T-cell (primary cell): ENCODE measurements around the gene MRRF. TPM values are rescaled to one million over a fixed set of nuclear protein-coding genes. Genes with fewer than 3 reads are reported as not detected.

Source experiments
- ATAC-seq, 4 experiments: fragments of 200-7000 bp in 3 of 4; fragments of 150-1000 bp in 1 of 4; cut with Tn5 transposase; replicated peaks in 1 of 4; 1 replicate in 3 of 4; 2 replicates in 1 of 4; pipeline ENCODE4 v1.10.0; 2021; ENCODE audit warnings: moderate library complexity in 3 of 4, mild to moderate bottlenecking in 2 of 4, moderate number of reproducible peaks in 1 of 4
- CTCF ChIA-PET, 2 donors: fragments of 300-600 bp; sonication (Branson Sonifier 250); formaldehyde crosslinking; loops; one replicate each; lab custom pipeline; 2022; ENCODE audit warnings: antibody characterized with exemption in 2 of 2; lab: Charles Lee
- POLR2A ChIA-PET, 2 donors: fragments of 300-600 bp; sonication (Branson Sonifier 250); formaldehyde crosslinking; loops; one replicate each; lab custom pipeline; 2022; ENCODE audit warnings: antibody characterized with exemption in 2 of 2; lab: Charles Lee
- DNase-seq, 35 experiments: peaks; one replicate each; pipeline versions ENCODE4 v3.0.0 to v3.0.0-alpha.2; 2013 to 2023
- H3K27ac ChIP-seq: one replicate; pipeline ENCODE4 v1.5.1; 2013; ENCODE audit warnings: low read length
- H3K27me3 ChIP-seq, 2 experiments: replicated peaks in 1 of 2; 1 replicate in 1 of 2; 2 replicates in 1 of 2; pipeline versions ENCODE4 v1.6.1 to v1.7.0; 2013; ENCODE audit warnings: low read length in 1 of 2, mixed read lengths in 1 of 2; ENCODE audit not compliant: control insufficient read depth in 2 of 2, insufficient read depth in 2 of 2; ENCODE audit errors: extremely low read depth in 1 of 2
- H3K36me3 ChIP-seq, 2 donors: 1 replicate in 1 of 2; 2 replicates in 1 of 2; pipeline versions ENCODE4 v1.6.1 to v1.7.0; 2013; ENCODE audit warnings: low read length in 1 of 2; ENCODE audit not compliant: control insufficient read depth in 2 of 2, insufficient read depth in 1 of 2; ENCODE audit errors: extremely low read depth in 1 of 2
- H3K4me1 ChIP-seq, 2 experiments: 1 replicate in 1 of 2; 2 replicates in 1 of 2; pipeline versions ENCODE4 v1.6.1 to v1.7.0; 2013; ENCODE audit warnings: low read length in 2 of 2, mixed read lengths in 1 of 2; ENCODE audit not compliant: insufficient read depth in 2 of 2, control insufficient read depth in 1 of 2; ENCODE audit errors: extremely low read depth in 1 of 2
- H3K4me3 ChIP-seq, 2 donors: 1 replicate in 1 of 2; 2 replicates in 1 of 2; pipeline versions ENCODE4 v1.5.1 to v1.7.0; 2013; ENCODE audit warnings: mild to moderate bottlenecking in 2 of 2, low read length in 1 of 2, moderate library complexity in 1 of 2; ENCODE audit not compliant: control insufficient read depth in 1 of 2; ENCODE audit errors: extremely low read depth in 1 of 2
- H3K9me3 ChIP-seq: 2 replicates; pipeline ENCODE4 v1.7.0; 2013
- H3K27ac Mint-ChIP-seq, 2 donors: one replicate each; pipeline ENCODE4 v1.8.0; 2020 to 2021; ENCODE audit warnings: mild to moderate bottlenecking in 2 of 2, mixed read lengths in 2 of 2
- H3K27me3 Mint-ChIP-seq, 2 donors: one replicate each; pipeline ENCODE4 v1.8.0; 2021 to 2022; ENCODE audit warnings: mixed read lengths in 2 of 2
- H3K36me3 Mint-ChIP-seq: one replicate; pipeline ENCODE4 v1.8.0; 2021; ENCODE audit warnings: mixed read lengths
- H3K4me1 Mint-ChIP-seq, 3 donors: one replicate each; pipeline ENCODE4 v1.8.0; 2020 to 2022; ENCODE audit warnings: mixed read lengths in 3 of 3, mild to moderate bottlenecking in 1 of 3
- H3K4me3 Mint-ChIP-seq, 3 donors: one replicate each; pipeline ENCODE4 v1.8.0; 2020 to 2022; ENCODE audit warnings: mild to moderate bottlenecking in 3 of 3, mixed read lengths in 3 of 3, moderate library complexity in 3 of 3
- H3K9me3 Mint-ChIP-seq, 3 donors: one replicate each; pipeline ENCODE4 v1.8.0; 2020 to 2022; ENCODE audit warnings: mixed read lengths in 3 of 3
- WGBS: methylation state at CpG from one replicate; pipeline ENCODE4 v1.1.5; 2013; ENCODE audit warnings: missing lambda C conversion rate; ENCODE audit not compliant: insufficient coverage; 5-methylcytosine and 5-hydroxymethylcytosine counted together
- total RNA-seq, 35 experiments: library from RNA in 6 of 35; stranded (reverse) in 6 of 35; fragments of 120-200 nt in 1 of 35; gene quantifications; one replicate each; pipeline versions ENCODE4 v1.2.1 to v1.2.4 and lab custom pipeline; 2013 to 2026

MRRF gene
- total RNA-seq, 5 donors from 2014 or later (not counting 1 experiment from before 2014, with no cell fraction given), result 27.7 to 34.1 (median 29.1) TPM

DNA sequence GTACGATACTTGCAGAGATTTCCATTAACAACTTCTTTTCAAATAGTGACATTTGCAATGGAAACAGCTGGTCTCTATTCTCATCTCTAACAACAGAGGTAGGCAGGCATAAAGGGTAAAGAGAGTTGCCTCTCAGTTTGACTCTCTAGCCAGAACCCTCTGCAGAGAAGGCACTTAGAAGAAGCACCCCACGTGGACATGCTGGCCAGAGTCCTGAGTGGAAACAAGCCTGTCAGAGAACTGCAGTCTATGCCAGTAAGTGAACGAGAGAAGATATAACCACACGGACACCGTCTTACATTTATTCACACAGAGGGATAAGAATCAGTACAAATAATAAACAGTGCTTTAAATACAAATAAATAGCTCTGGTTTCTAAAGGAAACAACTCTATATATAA, 25.0 kb upstream of the MRRF start:
- no peaks in the 10 kb centered on the region for H3K9me3 Mint-ChIP-seq
- POLR2A ChIA-PET, result no interaction called here
- no peaks in the 10 kb centered on the region for H3K4me1 Mint-ChIP-seq
- CTCF ChIA-PET, result no interaction called here
- no peak overlapping the region for H3K4me3 Mint-ChIP-seq
- no peaks in the 10 kb centered on the region for H3K27me3 Mint-ChIP-seq
- Histone ChIP-seq H3K36me3 (peaks cover 0 to 42% of the 10 kb centered on the region in 2 donors), H3K27ac (no peak overlapping the region), H3K9me3 (no peaks in the 10 kb centered on the region), H3K4me1 (no peaks in the 10 kb centered on the region), H3K27me3 (no peaks in the 10 kb centered on the region), H3K4me3 (no peak overlapping the region)
- H3K36me3 Mint-ChIP-seq, result peaks cover 42% of the 10 kb centered on the region
- DNase-seq (no peak), ATAC-seq (no peak)
- H3K27ac Mint-ChIP-seq, result no peak overlapping the region
- 80% methylated on average over 1 of the region's 5 CpGs for WGBS

DNA sequence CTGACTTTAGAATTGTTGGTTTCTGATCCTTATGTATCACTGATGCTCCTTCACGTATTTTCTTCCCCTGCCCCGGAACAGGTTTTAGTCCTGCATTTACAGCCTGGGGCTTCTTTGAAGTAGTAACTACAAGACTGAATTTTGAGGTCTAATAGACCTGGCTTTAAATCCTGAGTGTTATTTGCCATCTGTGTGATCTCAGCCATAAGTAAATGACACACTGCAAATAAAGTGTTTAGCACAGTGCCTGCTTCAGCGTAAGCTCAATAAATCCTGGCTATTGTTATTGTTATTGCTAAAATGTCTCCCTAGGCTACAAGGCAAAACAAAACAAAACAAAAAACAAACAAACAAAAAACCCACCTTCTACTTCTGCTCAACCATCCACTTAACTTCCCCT, 20.3 kb upstream of the MRRF start:
- no peak overlapping the region for H3K27ac Mint-ChIP-seq
- H3K36me3 Mint-ChIP-seq, result peaks cover 58% of the 10 kb centered on the region
- ATAC-seq, result no peak

DNA sequence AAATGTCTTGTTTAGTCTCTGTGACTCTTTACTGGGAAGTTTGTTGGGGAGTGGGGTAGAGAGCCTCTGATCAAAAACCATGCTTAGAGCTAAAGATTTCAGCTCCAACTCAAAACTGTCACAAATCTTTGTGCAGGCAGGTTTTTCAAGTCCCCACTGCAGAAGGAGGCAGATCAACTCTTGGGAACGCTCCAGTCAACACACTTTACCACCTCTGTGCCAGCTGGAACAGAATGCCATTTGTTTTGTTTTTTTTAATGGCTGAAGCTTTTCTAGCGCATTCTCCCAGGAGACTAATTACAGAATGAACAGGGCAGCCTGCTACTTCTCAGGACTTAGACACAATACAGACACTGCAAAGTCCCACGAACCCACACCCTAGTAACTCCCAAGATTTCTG, 18.0 kb upstream of the MRRF start:
- ChIA-PET POLR2A (no interaction called here), CTCF (no interaction called here)
- no peak overlapping the region for H3K4me3 Mint-ChIP-seq
- no peaks in the 10 kb centered on the region for H3K27me3 Mint-ChIP-seq
- H3K36me3 Mint-ChIP-seq, result peaks cover 59% of the 10 kb centered on the region
- Histone ChIP-seq H3K4me3 (no peak overlapping the region), H3K4me1 (no peaks in the 10 kb centered on the region), H3K36me3 (peaks cover 8 to 93% of the 10 kb centered on the region in 2 donors), H3K27me3 (no peaks in the 10 kb centered on the region), H3K27ac (no peak overlapping the region), H3K9me3 (no peaks in the 10 kb centered on the region)
- no peak overlapping the region for H3K27ac Mint-ChIP-seq
- ATAC-seq (no peak), DNase-seq (no peak)
- no peaks in the 10 kb centered on the region for H3K9me3 Mint-ChIP-seq
- H3K4me1 Mint-ChIP-seq, result no peaks in the 10 kb centered on the region
- no CpG with 5 or more reads among the region's 3 CpGs for WGBS

More for the DNA sequence above, 20.3 kb upstream of the MRRF start:
- no peak overlapping the region for H3K4me3 ChIP-seq
- Mint-ChIP-seq H3K27me3 (no peaks in the 10 kb centered on the region), H3K4me1 (no peaks in the 10 kb centered on the region), H3K4me3 (no peak overlapping the region), H3K9me3 (no peaks in the 10 kb centered on the region)
- no peaks in the 10 kb centered on the region for H3K27me3 ChIP-seq
- 100% methylated on average over 1 of the region's 3 CpGs for WGBS
- no peaks in the 10 kb centered on the region for H3K4me1 ChIP-seq
- H3K9me3 ChIP-seq, result no peaks in the 10 kb centered on the region
- ChIA-PET POLR2A (no interaction called here), CTCF (no interaction called here)
- no peak for DNase-seq
- H3K36me3 ChIP-seq, result peaks cover 8 to 88% of the 10 kb centered on the region in 2 donors
- H3K27ac ChIP-seq, result no peak overlapping the region

DNA sequence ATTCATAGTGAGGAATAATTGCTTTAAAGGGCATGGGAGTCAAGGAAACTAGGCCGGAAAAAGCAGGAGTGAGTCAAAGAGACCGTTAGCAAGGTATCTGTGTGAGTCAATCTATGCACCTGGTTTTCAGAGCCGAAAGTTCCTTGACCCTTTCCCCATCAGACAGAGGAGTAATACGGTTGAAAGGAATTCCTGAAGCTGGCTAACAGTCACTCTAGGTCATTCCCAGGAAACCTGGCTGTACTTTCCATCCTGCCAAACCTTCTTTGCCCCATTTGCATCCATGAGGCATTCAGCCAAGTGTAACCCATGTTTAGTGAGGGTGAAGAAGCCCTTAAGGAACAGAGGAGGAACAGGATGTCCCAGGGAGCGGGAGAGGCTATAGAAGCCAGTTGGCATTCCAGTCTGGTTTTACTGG, 16.2 kb upstream of the MRRF start:
- ChIA-PET CTCF (no interaction called here), POLR2A (no interaction called here)
- Histone ChIP-seq H3K27ac (no peak overlapping the region), H3K36me3 (peaks cover 8 to 93% of the 10 kb centered on the region in 2 donors), H3K9me3 (no peaks in the 10 kb centered on the region), H3K27me3 (no peaks in the 10 kb centered on the region), H3K4me3 (no peak overlapping the region), H3K4me1 (no peaks in the 10 kb centered on the region)
- H3K4me1 Mint-ChIP-seq, result peaks cover 0 to 6% (median 5%) of the 10 kb centered on the region in 3 donors
- peaks cover 59% of the 10 kb centered on the region for H3K36me3 Mint-ChIP-seq
- ATAC-seq, result no peak
- H3K27me3 Mint-ChIP-seq, result no peaks in the 10 kb centered on the region
- no peaks in the 10 kb centered on the region for H3K9me3 Mint-ChIP-seq
- H3K27ac Mint-ChIP-seq, result no peak overlapping the region
- 96% methylated on average over 4 of the region's 5 CpGs for WGBS
- DNase-seq, result no peak
- no peak overlapping the region for H3K4me3 Mint-ChIP-seq

DNA sequence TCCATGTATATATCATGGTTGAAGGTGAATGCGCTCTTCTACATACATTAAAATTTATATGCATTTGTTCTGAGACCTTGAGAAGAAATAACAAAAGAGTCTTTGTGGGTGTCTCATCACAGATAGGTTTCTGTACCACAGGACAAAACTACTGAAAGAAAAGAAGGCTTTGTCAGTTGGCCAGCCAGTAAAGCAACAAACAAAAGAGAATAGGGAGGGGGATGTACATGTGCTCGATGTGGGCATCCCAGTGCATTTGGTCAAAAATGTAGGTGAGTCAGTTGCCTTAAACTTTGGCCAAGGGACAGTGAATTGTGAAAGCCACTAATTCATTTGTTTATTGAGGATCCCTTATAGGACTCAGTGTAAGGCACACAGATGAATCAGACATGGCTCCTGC, 13.3 kb upstream of the MRRF start:
- H3K9me3 ChIP-seq, result no peaks in the 10 kb centered on the region
- Mint-ChIP-seq H3K27me3 (no peaks in the 10 kb centered on the region), H3K27ac (no peak overlapping the region), H3K4me1 (peaks cover 0 to 17% (median 16%) of the 10 kb centered on the region in 3 donors), H3K9me3 (no peaks in the 10 kb centered on the region), H3K4me3 (no peak overlapping the region), H3K36me3 (peaks cover 48% of the 10 kb centered on the region)
- no peak for DNase-seq
- CTCF ChIA-PET, result interaction anchor here (0.5 to 0.6 kb wide), 2 partner anchors 67 to 568 kb away, joined by 4 to 6 read pairs; no protein-coding TSS in a partner anchor
- ATAC-seq, result no peak
- H3K36me3 ChIP-seq, result peaks cover 8 to 81% of the 10 kb centered on the region in 2 donors
- no peaks in the 10 kb centered on the region for H3K27me3 ChIP-seq
- POLR2A ChIA-PET, result no interaction called here
- 100% methylated on average over 1 of the region's 2 CpGs for WGBS
- no peak overlapping the region for H3K4me3 ChIP-seq
- no peak overlapping the region for H3K27ac ChIP-seq
- H3K4me1 ChIP-seq, result no peaks in the 10 kb centered on the region

DNA sequence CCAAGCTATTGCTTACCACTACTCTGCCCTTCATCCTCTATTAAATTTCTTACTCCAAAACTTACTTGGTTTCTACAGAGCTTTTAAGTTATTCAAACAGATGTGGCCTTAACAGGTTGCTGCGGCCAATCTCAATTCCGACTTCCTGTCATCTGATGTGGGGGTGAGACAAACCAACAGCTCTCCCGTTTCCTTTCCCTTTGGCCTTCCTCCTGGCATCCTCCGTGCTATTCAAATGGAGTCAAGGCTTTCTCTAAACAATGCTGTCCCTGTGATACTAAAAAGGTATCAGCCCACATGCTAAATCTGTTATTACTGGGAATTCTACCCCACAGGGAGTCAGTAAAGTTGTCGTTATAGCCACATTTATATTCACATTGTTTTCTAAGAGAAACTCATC, 11.9 kb upstream of the MRRF start:
- Histone ChIP-seq H3K4me1 (no peaks in the 10 kb centered on the region), H3K4me3 (no peak overlapping the region), H3K9me3 (no peaks in the 10 kb centered on the region), H3K27ac (no peak overlapping the region), H3K27me3 (no peaks in the 10 kb centered on the region), H3K36me3 (peaks cover 8 to 72% of the 10 kb centered on the region in 2 donors)
- ATAC-seq, result no peak
- WGBS, result 90% methylated on average over 2 of the region's 5 CpGs
- Mint-ChIP-seq H3K9me3 (no peaks in the 10 kb centered on the region), H3K4me1 (peaks cover 5 to 23% (median 22%) of the 10 kb centered on the region in 3 donors), H3K36me3 (peaks cover 42% of the 10 kb centered on the region), H3K27ac (no peak overlapping the region), H3K27me3 (no peaks in the 10 kb centered on the region), H3K4me3 (peak overlapping the region in 1 of 3 donors; percentile 0)
- POLR2A ChIA-PET, result interaction anchor here in 1 of 2 donors (0.6 kb wide), 1 partner anchor 51 kb away, joined by 10 read pairs; no protein-coding TSS in a partner anchor
- no peak for DNase-seq
- CTCF ChIA-PET, result no interaction called here
